Iris pigment epithelial cell (primary cell): Measurements from ENCODE around the gene ZCCHC18.

Experiments
- DNase-seq: peaks from one replicate; pipeline ENCODE4 v3.0.0-alpha.2; 2011; ENCODE audit warnings: low read depth

The ZCCHC18 gene

DNA sequence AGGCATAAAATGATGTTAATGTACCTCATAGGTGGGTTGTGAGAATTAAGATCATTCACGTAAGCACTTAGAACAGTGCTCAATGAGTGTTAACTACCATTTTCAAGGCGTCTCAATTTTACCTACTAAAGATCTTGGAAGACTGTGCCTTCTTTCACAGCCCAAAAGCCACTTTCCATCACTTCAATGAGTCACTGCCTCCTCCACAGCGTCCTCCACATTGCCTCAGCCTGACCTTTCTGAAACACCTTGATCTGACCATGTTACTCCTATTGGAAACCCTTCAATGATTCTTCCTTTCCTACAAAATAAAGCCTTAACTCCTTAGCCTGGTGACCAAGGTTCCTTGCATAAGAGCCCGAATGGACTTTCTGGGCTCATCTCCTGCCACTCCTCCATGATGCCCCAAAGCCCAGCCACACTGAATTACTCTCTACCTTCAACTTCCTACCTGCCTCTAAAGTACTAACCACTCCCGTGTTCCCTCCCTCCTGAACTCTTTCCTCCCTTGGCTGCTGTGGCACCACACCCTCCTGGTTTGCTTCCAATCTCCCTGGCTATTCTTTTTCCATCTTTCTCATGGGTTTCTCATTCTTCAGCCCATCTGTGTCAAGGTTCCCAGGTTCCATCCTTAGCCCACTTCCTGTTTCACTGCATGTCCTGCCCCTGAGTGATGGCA, 22.4 kb downstream of the ZCCHC18 start:
- DNase-seq: no peak

DNA sequence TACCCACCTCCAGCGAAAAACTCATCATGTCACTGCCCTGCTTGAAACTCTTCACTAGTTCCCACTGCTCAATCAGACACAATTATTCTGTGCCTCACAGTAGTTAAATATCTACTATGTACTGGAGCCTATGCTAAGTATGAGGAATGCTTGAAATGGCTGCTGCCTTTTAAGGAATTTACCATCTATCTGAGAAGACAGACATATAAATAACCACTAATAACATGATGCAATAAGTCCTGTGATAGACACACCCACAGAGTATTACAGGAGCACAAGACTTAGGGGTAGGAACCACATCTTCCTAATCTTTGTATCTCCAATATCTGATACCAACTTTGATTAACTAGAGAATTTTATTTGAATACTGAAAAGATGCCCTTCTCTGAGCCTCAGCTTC, 23.4 kb downstream of the ZCCHC18 start:
- DNase-seq: peak; percentile 43

DNA sequence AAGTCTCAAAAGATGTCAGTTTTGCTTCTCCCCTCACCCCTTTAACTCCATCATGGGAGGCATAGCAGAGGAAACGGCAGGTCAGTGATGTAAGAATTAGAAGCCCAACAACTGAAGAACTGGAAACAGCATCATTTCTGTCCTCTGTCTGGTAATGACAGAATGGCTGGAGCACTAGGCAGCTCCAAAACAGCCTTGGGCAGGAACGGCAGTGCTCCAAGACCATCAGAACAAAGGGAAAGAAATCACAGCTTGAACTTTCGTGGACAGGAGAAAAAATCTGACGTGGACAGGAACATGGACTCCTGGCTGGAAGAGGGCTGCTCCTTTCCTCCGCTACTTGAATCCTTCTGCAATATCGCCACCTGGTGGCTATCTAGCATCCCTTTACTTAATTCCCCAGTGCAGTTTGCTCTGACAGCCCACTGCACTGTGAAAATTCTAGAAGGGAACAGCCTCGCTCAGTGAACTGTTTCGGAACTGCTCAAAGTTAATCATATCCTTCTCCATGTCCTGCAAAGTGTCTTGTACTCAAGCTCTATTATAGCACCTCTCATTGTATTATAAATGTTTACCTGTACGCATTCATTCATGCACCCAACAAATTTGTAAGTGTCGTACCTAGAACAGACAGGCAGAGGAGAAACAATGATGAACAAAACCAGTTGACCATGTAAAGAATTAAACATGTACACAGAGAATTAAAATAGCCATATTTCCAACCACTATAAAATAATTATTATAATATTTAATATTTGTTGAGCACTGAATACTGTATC, 24.1 kb downstream of the ZCCHC18 start:
- peak; percentile 91 for DNase-seq

DNA sequence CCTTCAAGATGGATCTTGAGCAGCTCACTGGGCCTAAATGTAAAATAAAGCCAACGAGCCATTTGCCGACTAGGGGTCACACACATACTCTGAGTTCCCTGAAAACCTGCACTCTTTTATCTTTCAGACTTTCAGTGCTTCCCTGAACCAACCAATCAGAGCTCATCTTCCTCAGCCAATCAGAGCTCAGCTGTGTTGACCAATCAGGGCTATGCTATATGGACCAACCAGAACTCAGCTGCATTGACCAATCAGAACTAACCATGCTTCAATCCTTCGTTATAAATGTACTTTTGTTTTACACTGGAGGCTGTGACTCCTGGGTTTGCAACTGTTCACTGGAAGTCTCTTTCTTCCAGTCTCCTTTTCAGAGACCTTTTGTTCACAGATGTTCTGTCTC, 25.2 kb downstream of the ZCCHC18 start:
- peak; percentile 25 for DNase-seq

DNA sequence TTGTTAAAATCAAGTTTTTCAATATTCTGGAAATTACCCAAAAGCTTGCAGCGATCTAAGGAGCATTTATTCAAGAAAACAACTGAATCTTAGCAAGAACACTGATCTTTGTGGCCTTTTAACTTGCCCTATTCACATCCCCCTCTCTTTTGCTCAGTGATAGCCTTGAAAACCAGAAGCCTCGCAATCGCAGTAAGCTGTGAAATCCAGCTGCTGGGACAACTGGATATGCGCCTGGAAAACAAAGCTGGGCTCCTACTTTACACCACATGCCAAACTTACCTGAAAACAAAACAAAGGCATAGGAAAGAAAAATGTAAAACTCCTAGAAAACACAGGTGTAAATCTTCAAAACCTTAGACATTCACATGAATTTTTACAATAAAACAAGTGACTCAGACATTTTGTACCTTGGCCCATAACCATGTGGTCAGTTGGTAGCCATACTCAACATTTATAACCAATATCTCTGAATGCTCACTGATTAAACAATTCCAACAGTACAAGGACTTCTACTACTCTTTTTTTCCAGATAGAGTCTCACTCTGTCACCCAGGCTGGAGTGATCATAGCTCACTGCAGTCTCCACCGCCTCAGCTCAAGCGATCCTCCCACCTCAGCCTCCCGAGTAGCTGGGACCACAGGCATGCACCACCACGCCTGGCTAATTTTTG, 28.9 kb downstream of the ZCCHC18 start:
- no peak for DNase-seq

DNA sequence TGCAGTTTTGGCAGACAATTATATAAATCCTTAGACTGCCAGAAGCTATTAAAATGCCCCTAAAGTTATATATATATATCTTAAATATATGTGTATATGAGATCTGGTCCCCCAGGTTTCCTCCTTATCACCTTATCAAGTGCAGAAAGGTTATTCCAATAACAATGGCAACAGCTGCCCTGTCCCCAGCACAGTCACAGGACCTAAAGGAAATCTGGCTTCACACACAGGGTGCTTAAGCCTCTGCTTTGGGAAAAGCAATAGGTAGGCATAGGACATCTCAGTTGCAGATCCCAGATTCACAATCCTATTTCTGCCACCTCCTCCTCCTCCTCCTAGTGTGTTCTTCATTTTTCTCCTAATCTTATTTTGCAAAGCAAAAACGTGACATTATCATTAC, 38.7 kb downstream of the ZCCHC18 start:
- no peak for DNase-seq

DNA sequence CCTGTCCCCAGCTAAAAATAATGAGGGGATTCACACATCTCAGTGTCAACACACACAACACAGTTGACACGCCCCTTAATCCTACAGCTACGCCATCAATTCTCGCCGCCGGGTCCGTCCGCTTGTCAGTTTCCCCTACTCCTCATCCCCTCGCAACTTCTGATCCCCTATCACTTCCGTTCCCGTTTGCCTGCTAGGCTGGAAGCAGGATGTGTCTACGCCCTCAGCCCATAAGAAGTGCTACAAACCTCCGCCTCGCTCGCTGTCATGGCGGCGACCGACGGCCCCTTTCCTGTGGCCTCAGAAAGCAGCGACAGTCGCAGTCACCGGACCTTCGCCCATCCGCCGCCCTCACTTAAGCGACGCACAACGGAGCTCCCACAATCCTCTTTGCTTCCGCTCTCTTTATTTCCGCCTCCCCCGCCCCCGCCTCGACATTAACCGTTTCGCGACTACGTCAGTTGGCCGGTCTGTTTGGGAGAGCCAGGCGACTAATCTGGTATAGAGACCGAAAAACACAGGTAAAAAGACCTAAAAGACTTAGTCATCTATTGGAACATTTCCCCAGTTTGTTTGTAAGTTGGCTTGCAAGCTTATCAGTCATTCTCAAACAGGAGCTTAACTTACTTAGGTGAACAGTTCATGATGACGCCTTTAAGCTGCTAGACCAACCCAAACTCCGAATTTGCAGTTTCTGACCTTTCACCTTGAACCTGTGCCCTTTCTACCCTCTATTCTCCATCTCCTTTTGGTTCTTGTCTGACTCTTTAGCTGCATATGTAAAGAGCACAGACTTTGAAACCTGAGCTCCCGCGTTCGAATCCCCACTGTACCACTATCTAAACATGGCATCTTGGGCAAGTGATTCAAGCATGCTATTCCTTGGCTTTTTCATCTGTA, 44.6 kb downstream of the ZCCHC18 start, which contains the start of gene SLC25A53:
SLC25A53 (minus strand) TSS at position 380 of the 900 bp plus-strand sequence. CDS start 51,752 bp downstream, outside the sequence.
- DNase-seq: peak; percentile 79
